Choroid plexus epithelial cell (primary cell): ENCODE data around the gene SYAP1.
"Not testable (repeated sequence)": the region's sequence is repeated elsewhere in the genome, so short reads cannot be mapped to it uniquely, and the experiment has no call there.

Experiments used
- DNase-seq: peaks from one replicate; pipeline ENCODE4 v3.0.0-alpha.2; 2010; ENCODE audit warnings: low read depth
- H3K4me3 ChIP-seq: 2 replicates; pipeline ENCODE4 v1.5.1; 2011; ENCODE audit warnings: low read depth, mild to moderate bottlenecking, control low read depth, low read length, moderate library complexity
- TF ChIP-seq, protein P1 (sequence below): conservative IDR thresholded peaks from 2 replicates; pipeline ENCODE4 v1.5.1; 2011; ENCODE audit warnings: low read depth, mild to moderate bottlenecking, control low read depth, inconsistent platforms, low read length, moderate library complexity

SYAP1 gene

DNA sequence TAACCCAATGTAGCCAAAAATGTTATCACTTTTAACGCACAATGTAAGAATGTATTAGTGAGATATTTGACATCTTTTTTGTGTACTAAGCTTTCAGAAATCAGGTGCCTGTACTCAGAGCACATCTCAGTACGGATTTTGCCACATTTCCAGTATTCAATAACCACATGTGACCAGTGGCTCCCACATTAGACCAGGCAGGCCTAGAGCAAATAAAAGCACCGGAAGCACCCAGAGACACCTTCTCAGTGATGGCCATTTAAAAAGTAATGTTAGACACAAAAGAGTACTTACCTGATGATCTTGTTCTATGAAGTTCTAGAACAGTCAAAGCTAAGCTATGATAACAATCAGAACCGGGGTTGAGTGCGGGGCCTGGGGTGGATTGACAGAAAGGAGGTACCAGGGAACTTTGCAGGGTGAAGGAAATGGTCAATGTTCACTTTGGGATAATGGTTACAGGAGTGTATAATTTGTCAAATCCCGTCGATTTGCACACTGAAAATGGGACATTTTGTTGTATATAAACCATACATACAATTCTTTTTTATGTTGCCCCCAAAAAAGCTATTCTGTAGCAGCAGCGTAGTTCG, 8.1 kb upstream of the SYAP1 start:
- TF ChIP-seq, protein P1, sequence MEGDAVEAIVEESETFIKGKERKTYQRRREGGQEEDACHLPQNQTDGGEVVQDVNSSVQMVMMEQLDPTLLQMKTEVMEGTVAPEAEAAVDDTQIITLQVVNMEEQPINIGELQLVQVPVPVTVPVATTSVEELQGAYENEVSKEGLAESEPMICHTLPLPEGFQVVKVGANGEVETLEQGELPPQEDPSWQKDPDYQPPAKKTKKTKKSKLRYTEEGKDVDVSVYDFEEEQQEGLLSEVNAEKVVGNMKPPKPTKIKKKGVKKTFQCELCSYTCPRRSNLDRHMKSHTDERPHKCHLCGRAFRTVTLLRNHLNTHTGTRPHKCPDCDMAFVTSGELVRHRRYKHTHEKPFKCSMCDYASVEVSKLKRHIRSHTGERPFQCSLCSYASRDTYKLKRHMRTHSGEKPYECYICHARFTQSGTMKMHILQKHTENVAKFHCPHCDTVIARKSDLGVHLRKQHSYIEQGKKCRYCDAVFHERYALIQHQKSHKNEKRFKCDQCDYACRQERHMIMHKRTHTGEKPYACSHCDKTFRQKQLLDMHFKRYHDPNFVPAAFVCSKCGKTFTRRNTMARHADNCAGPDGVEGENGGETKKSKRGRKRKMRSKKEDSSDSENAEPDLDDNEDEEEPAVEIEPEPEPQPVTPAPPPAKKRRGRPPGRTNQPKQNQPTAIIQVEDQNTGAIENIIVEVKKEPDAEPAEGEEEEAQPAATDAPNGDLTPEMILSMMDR, result no peak
- no peak for DNase-seq
- peak overlapping the region; percentile 70 for H3K4me3 ChIP-seq

DNA sequence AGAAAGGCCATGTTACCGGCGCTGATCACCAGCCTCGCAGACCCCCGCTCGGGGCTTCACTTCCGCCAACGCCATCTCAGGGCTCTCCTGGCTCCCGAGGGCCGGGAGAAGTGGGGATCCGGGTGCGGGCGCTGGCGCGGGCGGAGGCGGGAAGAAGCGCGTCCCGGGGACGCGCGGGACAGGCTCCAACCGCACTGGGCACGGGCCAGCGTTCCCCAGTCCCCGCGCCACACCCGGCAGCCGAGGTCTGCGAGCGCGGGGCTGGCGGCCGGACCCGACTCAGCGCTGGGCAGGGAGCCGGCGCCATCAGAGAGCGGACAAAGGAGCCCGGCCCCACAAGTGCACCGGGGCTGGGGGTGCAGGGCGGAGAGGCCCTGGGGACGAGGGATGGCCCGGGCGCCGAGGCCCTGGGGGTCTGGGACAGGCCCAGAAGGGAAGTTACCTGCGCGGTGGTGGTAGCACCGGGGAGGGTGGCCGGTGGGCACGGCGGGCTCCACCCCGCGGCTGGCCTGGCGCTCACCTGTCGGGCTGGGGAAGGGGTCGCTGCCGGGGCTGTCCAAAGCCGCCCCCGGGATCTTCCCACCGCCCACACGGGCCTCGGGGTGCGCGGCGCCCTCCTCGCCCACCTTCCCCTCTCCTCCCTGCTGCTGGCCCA, 7.4 kb upstream of the SYAP1 start:
- TF ChIP-seq, protein P1, result no peak
- peak overlapping the region; percentile 70 for H3K4me3 ChIP-seq
- no peak for DNase-seq

GRCh38 chrX:16712548-16713155, 6.8 kb upstream of the SYAP1 start, which contains the start of gene CTPS2:
CTPS2 (minus strand) TSS chrX:16712669; CDS start chrX:16702902, 9,767 bp downstream.
- DNase-seq, result peak; percentile 49
- TF ChIP-seq, protein P1, result peak; percentile 13
- peak within 1 kb of the TSS; percentile 70 for H3K4me3 ChIP-seq

- no peak overlapping the region for H3K4me3 ChIP-seq
- DNase-seq, result no peak
- TF ChIP-seq, protein P1, result no peak
These were observed 4.9 kb upstream of the SYAP1 start for GRCh38 chrX:16714504-16714903.

DNA sequence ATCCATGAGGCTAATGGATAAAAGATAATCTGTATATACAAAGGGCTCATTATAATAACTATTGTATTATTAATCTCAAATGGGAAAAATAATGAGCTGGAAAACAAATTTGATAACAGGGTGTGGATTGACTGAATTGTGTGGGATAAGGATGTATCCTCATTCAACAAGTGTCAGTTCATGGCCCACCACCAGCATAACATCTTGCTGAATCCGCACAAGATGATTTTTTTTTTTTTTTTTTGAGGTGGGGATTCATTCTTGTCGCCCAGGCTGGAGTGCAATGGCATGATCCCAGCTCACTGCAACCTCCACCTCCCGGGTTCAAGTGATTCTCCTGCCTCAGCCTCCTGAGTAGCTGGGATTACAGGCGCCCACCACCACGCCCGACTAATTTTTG, 3.8 kb upstream of the SYAP1 start:
- not testable (repeated sequence) for DNase-seq

GRCh38 chrX:16716451-16716850, 3.0 kb upstream of the SYAP1 start:
- not testable (repeated sequence) for DNase-seq, H3K4me3 ChIP-seq

More for the DNA sequence above, 3.8 kb upstream of the SYAP1 start:
- H3K4me3 ChIP-seq, result not testable (repeated sequence)

DNA sequence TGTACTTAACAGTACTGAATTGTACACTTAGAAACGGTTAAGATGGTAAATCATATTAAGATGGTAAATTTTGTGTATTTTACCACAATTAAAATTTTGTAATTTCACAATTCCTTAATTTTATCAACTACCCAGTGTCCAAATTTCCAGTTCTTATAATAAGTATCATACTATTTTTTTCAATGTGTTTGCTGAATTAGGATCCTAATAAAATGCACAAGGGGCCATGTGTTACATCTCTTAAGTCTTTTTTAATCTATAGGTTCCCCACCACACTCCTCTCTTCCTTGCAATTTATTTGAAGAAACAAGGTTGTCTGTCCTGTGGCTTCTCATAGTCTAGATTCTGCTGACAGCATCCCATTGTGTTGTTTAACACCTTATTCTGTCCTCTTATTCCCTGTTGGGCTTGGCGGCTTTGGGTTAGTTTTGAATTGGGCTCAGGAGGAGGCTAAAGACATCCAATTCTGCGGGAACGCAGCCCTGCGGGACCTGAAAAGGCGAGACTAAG, 533 bp upstream of the SYAP1 start:
- DNase-seq, result no peak
- H3K4me3 ChIP-seq, result peak overlapping the region; percentile 76
- TF ChIP-seq, protein P1, result no peak
